T-cell (primary cell): ENCODE data around the gene ELP6. TPM values are rescaled to one million over a fixed set of nuclear protein-coding genes. Genes with fewer than 3 reads are reported as not detected.

Source experiments
- ATAC-seq, 4 experiments: fragments of 200-7000 bp in 3 of 4; fragments of 150-1000 bp in 1 of 4; cut with Tn5 transposase; replicated peaks in 1 of 4; 1 replicate in 3 of 4; 2 replicates in 1 of 4; pipeline ENCODE4 v1.10.0; 2021; ENCODE audit warnings: moderate library complexity in 3 of 4, mild to moderate bottlenecking in 2 of 4, moderate number of reproducible peaks in 1 of 4
- CTCF ChIA-PET, 2 donors: fragments of 300-600 bp; sonication (Branson Sonifier 250); formaldehyde crosslinking; loops; one replicate each; lab custom pipeline; 2022; ENCODE audit warnings: antibody characterized with exemption in 2 of 2; lab: Charles Lee
- POLR2A ChIA-PET, 2 donors: fragments of 300-600 bp; sonication (Branson Sonifier 250); formaldehyde crosslinking; loops; one replicate each; lab custom pipeline; 2022; ENCODE audit warnings: antibody characterized with exemption in 2 of 2; lab: Charles Lee
- DNase-seq, 35 experiments: peaks; one replicate each; pipeline versions ENCODE4 v3.0.0 to v3.0.0-alpha.2; 2013 to 2023
- H3K27ac ChIP-seq: one replicate; pipeline ENCODE4 v1.5.1; 2013; ENCODE audit warnings: low read length
- H3K27me3 ChIP-seq, 2 experiments: replicated peaks in 1 of 2; 1 replicate in 1 of 2; 2 replicates in 1 of 2; pipeline versions ENCODE4 v1.6.1 to v1.7.0; 2013; ENCODE audit warnings: low read length in 1 of 2, mixed read lengths in 1 of 2; ENCODE audit not compliant: control insufficient read depth in 2 of 2, insufficient read depth in 2 of 2; ENCODE audit errors: extremely low read depth in 1 of 2
- H3K36me3 ChIP-seq, 2 donors: 1 replicate in 1 of 2; 2 replicates in 1 of 2; pipeline versions ENCODE4 v1.6.1 to v1.7.0; 2013; ENCODE audit warnings: low read length in 1 of 2; ENCODE audit not compliant: control insufficient read depth in 2 of 2, insufficient read depth in 1 of 2; ENCODE audit errors: extremely low read depth in 1 of 2
- H3K4me1 ChIP-seq, 2 experiments: 1 replicate in 1 of 2; 2 replicates in 1 of 2; pipeline versions ENCODE4 v1.6.1 to v1.7.0; 2013; ENCODE audit warnings: low read length in 2 of 2, mixed read lengths in 1 of 2; ENCODE audit not compliant: insufficient read depth in 2 of 2, control insufficient read depth in 1 of 2; ENCODE audit errors: extremely low read depth in 1 of 2
- H3K4me3 ChIP-seq, 2 donors: 1 replicate in 1 of 2; 2 replicates in 1 of 2; pipeline versions ENCODE4 v1.5.1 to v1.7.0; 2013; ENCODE audit warnings: mild to moderate bottlenecking in 2 of 2, low read length in 1 of 2, moderate library complexity in 1 of 2; ENCODE audit not compliant: control insufficient read depth in 1 of 2; ENCODE audit errors: extremely low read depth in 1 of 2
- H3K9me3 ChIP-seq: 2 replicates; pipeline ENCODE4 v1.7.0; 2013
- H3K27ac Mint-ChIP-seq, 2 donors: one replicate each; pipeline ENCODE4 v1.8.0; 2020 to 2021; ENCODE audit warnings: mild to moderate bottlenecking in 2 of 2, mixed read lengths in 2 of 2
- H3K27me3 Mint-ChIP-seq, 2 donors: one replicate each; pipeline ENCODE4 v1.8.0; 2021 to 2022; ENCODE audit warnings: mixed read lengths in 2 of 2
- H3K36me3 Mint-ChIP-seq: one replicate; pipeline ENCODE4 v1.8.0; 2021; ENCODE audit warnings: mixed read lengths
- H3K4me1 Mint-ChIP-seq, 3 donors: one replicate each; pipeline ENCODE4 v1.8.0; 2020 to 2022; ENCODE audit warnings: mixed read lengths in 3 of 3, mild to moderate bottlenecking in 1 of 3
- H3K4me3 Mint-ChIP-seq, 3 donors: one replicate each; pipeline ENCODE4 v1.8.0; 2020 to 2022; ENCODE audit warnings: mild to moderate bottlenecking in 3 of 3, mixed read lengths in 3 of 3, moderate library complexity in 3 of 3
- H3K9me3 Mint-ChIP-seq, 3 donors: one replicate each; pipeline ENCODE4 v1.8.0; 2020 to 2022; ENCODE audit warnings: mixed read lengths in 3 of 3
- WGBS: methylation state at CpG from one replicate; pipeline ENCODE4 v1.1.5; 2013; ENCODE audit warnings: missing lambda C conversion rate; ENCODE audit not compliant: insufficient coverage; 5-methylcytosine and 5-hydroxymethylcytosine counted together
- total RNA-seq, 35 experiments: library from RNA in 6 of 35; stranded (reverse) in 6 of 35; fragments of 120-200 nt in 1 of 35; gene quantifications; one replicate each; pipeline versions ENCODE4 v1.2.1 to v1.2.4 and lab custom pipeline; 2013 to 2026

Gene ELP6
- total RNA-seq, 5 donors from 2014 or later (not counting 1 experiment from before 2014, with no cell fraction given) = 22.3 to 31.4 (median 27.2) TPM

DNA sequence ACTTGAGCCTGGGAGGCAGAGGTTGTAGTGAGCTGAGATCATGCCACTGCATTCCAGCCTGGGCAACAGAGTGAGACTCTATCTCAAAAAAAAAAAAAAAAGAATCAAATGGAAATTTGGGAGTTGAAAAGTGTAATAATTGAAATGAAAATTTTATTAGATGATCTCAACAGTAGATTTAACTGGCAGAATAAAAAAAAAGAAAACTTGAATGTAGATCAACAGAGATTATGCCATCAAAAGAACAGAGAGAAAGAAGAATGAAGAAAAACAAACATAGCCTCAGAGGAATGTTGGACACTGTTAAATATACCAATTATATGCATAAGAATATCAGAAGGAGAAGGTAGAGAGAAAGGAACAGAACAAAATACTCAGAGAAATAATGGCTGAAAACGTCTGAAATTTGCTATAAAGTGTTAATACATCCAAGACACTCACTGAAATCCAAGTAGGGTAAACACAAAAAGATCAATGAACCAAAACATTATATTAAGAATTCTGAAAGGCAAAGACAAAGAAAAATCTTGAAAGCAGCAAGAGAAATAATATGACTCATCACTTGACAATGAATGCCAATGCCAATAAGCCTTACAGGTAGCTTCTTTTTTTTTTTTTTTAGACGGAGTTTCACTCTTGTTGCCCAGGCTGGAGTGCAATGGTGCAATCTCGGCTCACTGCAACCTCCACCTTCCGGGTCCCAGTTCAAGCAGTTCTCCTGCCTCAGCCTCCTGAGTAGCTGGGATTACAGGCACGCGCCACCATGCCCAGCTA, 14.6 kb upstream of the ELP6 start:
- H3K9me3 ChIP-seq = no peaks in the 10 kb centered on the region
- Mint-ChIP-seq H3K36me3 (peaks cover 2% of the 10 kb centered on the region), H3K27ac (no peak overlapping the region), H3K4me3 (no peak overlapping the region), H3K9me3 (peaks cover 4 to 5% (median 4%) of the 10 kb centered on the region in 3 donors), H3K27me3 (no peaks in the 10 kb centered on the region), H3K4me1 (no peaks in the 10 kb centered on the region)
- POLR2A ChIA-PET = no interaction called here
- no peak overlapping the region for H3K4me3 ChIP-seq
- CTCF ChIA-PET = no interaction called here
- no peak overlapping the region for H3K27ac ChIP-seq
- no peaks in the 10 kb centered on the region for H3K4me1 ChIP-seq
- H3K36me3 ChIP-seq = no peaks in the 10 kb centered on the region
- peaks cover 0 to 3% of the 10 kb centered on the region in 2 experiments for H3K27me3 ChIP-seq
- no peak for ATAC-seq
- no peak for DNase-seq
- no CpG with 5 or more reads among the region's 6 CpGs for WGBS

DNA sequence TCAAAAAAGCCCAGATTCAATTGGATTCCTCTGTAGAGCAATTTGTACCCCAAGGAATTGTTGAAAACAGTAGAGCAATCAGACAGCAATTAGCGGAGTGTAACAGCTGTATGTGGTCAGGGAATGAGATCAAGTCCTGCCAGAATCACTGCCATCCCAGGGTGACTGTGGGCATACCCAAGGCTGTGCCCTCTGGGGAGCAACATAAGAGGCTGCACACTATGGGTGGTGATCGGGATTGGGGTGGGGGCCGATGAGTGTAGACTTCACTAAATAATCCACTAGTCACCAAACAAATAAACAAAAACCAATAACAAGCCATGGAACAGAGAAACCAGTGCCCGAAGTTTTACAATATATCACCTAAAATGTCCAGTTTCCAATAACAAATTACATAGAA, 12.1 kb upstream of the ELP6 start:
- no peaks in the 10 kb centered on the region for H3K36me3 ChIP-seq
- no peak overlapping the region for H3K4me3 Mint-ChIP-seq
- peaks cover 0 to 3% (median 0%) of the 10 kb centered on the region in 3 donors for H3K4me1 Mint-ChIP-seq
- H3K27me3 ChIP-seq = no peaks in the 10 kb centered on the region
- no peak overlapping the region for H3K27ac ChIP-seq
- POLR2A ChIA-PET = interaction anchor here in 1 of 2 donors (0.7 kb wide), 1 partner anchor 300 kb away, joined by 3 read pairs; no protein-coding TSS in a partner anchor
- H3K36me3 Mint-ChIP-seq = peaks cover 2% of the 10 kb centered on the region
- H3K9me3 Mint-ChIP-seq = peaks cover 4 to 5% (median 4%) of the 10 kb centered on the region in 3 donors
- 90% methylated on average over 2 of the region's 4 CpGs for WGBS
- H3K4me3 ChIP-seq = no peak overlapping the region
- CTCF ChIA-PET = interaction anchor here in 1 of 2 donors (0.6 kb wide), 1 partner anchor 173 kb away, joined by 3 read pairs; no protein-coding TSS in a partner anchor
- H3K27me3 Mint-ChIP-seq = no peaks in the 10 kb centered on the region
- no peaks in the 10 kb centered on the region for H3K9me3 ChIP-seq
- ATAC-seq (no peak), DNase-seq (no peak)
- peaks cover 0 to 6% of the 10 kb centered on the region in 2 experiments for H3K4me1 ChIP-seq
- no peak overlapping the region for H3K27ac Mint-ChIP-seq

DNA sequence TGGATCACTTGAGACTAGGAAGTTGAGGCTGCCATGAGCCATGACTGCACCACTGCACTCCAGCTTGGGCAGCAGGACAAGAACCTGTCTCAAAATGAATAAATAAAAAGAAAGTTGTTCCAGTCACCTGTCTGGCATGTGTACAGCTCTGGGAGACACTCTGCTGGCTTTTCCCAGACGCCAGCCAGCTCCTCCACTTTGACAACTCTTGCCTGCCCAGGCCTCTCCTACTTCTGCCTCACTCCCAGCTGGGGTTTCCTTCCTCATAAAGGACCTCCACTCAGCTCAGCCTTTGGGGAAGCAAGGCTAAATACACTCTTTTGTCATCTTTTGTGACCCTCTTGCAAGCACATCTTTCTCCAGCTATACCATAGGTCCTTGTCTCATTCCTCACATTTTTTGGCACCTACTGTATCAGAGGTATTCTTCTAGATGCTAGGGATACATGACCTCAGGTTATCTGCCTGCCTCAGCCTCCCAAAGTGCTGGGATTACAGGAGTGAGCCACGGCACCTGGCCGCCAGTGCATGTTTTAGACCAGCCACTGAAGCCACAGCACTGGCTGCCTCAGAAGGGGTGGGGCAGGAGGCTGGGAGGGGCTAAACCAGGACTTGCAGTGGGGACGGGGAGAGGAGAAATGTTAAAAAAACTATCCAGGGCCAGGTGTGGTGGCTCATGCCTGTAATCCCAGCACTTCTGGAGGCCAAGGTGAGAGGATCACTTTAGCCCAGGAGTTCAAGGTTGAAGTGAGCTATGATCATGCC, 10.0 kb upstream of the ELP6 start:
- H3K27ac ChIP-seq = no peak overlapping the region
- H3K27me3 ChIP-seq = no peaks in the 10 kb centered on the region
- no peak for ATAC-seq
- peaks cover 0 to 3% (median 0%) of the 10 kb centered on the region in 3 donors for H3K4me1 Mint-ChIP-seq
- H3K36me3 Mint-ChIP-seq = peaks cover 2% of the 10 kb centered on the region
- POLR2A ChIA-PET = interaction anchor here in 1 of 2 donors (0.5 kb wide), 1 partner anchor 478 kb away, joined by 9 read pairs; no protein-coding TSS in a partner anchor
- H3K4me3 ChIP-seq = no peak overlapping the region
- DNase-seq = no peak
- no peak overlapping the region for H3K4me3 Mint-ChIP-seq
- no peaks in the 10 kb centered on the region for H3K9me3 ChIP-seq
- 63% methylated on average over 4 of the region's 4 CpGs for whole genome bisulfite sequencing
- H3K9me3 Mint-ChIP-seq = peaks cover 4 to 5% (median 4%) of the 10 kb centered on the region in 3 donors
- H3K27ac Mint-ChIP-seq = no peak overlapping the region
- no peaks in the 10 kb centered on the region for H3K27me3 Mint-ChIP-seq
- peaks cover 0 to 6% of the 10 kb centered on the region in 2 experiments for H3K4me1 ChIP-seq
- CTCF ChIA-PET = interaction anchor here in 1 of 2 donors (1.1 to 2.0 kb wide), 3 partner anchors 257 to 267 kb away, joined by 3 to 10 read pairs (median 9); no protein-coding TSS in a partner anchor
- no peaks in the 10 kb centered on the region for H3K36me3 ChIP-seq

DNA sequence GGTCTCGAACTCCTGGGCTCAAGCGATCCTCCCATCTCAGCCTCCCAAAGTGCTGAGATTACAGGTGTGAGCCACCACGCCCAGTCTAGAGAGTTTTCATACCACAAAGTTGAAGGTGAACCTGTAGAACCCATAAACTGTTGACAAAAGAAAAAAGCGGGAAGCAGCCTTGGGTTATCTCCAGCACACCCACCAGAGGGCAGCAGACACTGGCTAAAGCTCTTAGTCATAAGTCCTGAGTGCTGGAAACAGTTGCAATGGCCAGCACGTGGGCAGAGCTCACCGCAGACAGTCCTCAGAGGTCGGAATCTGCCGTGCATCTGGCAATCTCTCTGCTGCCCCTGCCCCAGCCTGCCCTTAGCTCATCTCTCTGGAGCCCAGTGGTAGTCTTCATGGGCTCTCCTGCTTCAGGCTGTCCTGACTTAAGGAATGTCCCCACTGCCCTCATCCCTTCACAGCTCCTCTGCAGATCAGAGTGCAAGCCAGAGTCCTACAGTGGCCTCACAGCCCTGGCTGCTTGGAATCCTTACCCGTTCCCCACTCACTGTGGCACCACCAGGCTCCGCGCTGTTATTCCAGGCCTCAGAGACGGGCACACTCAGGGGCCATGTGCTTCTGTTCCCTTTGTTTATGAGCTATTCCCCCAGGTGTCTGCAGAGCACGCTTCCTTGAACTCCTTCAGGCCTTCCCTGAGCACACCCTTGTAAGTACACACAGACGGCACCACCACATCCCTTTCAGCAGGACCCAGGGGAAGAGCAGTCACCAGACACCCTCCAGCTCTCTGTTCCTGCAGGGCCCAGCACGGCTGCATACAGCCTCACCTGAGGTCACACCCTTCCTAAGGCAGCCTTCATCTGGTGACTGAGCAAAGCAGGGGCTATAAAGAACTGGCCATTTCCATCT, 8.8 kb upstream of the ELP6 start:
- POLR2A ChIA-PET = no interaction called here
- peak; percentile 25 to 85 (median 57) for DNase-seq

DNA sequence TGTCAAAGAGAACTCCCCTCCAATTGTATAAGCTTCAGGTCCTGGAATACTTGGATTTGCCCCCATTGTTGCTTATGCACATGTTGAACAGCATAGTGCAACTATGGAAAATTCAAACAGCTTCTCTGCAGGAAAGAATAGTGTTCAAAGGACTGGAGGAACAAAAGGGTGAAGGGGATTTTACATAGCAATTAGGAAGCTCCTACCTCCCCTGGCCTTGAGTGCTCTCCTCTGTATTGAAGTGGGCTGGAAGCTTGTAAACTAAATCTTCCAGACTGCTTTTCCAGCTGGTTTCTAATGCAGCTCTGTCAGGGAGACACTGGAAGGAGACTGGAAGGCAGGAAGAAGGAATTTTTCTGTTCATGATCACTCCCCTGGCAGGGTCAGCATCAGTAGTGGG, 7.2 kb upstream of the ELP6 start:
- no peak overlapping the region for H3K4me3 ChIP-seq
- no peaks in the 10 kb centered on the region for H3K9me3 Mint-ChIP-seq
- H3K27ac ChIP-seq = no peak overlapping the region
- no peaks in the 10 kb centered on the region for H3K36me3 ChIP-seq
- no peak overlapping the region for H3K27ac Mint-ChIP-seq
- H3K36me3 Mint-ChIP-seq = no peaks in the 10 kb centered on the region
- no peak for DNase-seq
- no peak for ATAC-seq
- H3K4me3 Mint-ChIP-seq = no peak overlapping the region
- ChIA-PET POLR2A (interaction anchor here in 1 of 2 donors (0.6 kb wide), 1 partner anchor 19 kb away, joined by 7 read pairs; no protein-coding TSS in a partner anchor), CTCF (interaction anchor here in 1 of 2 donors (0.6 to 1.4 kb wide), 2 partner anchors 140 to 268 kb away, joined by 4 read pairs; partner anchors contain the start of gene PTPN23)
- no peaks in the 10 kb centered on the region for H3K27me3 ChIP-seq
- no peaks in the 10 kb centered on the region for H3K27me3 Mint-ChIP-seq
- H3K4me1 ChIP-seq = peaks cover 0 to 6% of the 10 kb centered on the region in 2 experiments
- H3K4me1 Mint-ChIP-seq = peaks cover 0 to 3% (median 0%) of the 10 kb centered on the region in 3 donors
- no peaks in the 10 kb centered on the region for H3K9me3 ChIP-seq

More for the DNA sequence above, 8.8 kb upstream of the ELP6 start:
- Mint-ChIP-seq H3K4me1 (peaks cover 0 to 3% (median 0%) of the 10 kb centered on the region in 3 donors), H3K27ac (no peak overlapping the region), H3K9me3 (no peaks in the 10 kb centered on the region), H3K36me3 (no peaks in the 10 kb centered on the region), H3K27me3 (no peaks in the 10 kb centered on the region), H3K4me3 (no peak overlapping the region)
- H3K36me3 ChIP-seq = no peaks in the 10 kb centered on the region
- H3K27me3 ChIP-seq = no peaks in the 10 kb centered on the region
- 58% methylated on average over 11 of the region's 15 CpGs for whole genome bisulfite sequencing
- peaks cover 0 to 6% of the 10 kb centered on the region in 2 experiments for H3K4me1 ChIP-seq
- no peaks in the 10 kb centered on the region for H3K9me3 ChIP-seq
- H3K27ac ChIP-seq = no peak overlapping the region
- ATAC-seq = peak; percentile 85 to 93 (median 87)
- H3K4me3 ChIP-seq = no peak overlapping the region
- CTCF ChIA-PET = interaction anchor here (0.5 to 2.0 kb wide), 14 partner anchors 259 to 1946 kb away, joined by 3 to 10 read pairs (median 4); no protein-coding TSS in a partner anchor
